Body of pancreas (tissue), 4 donors: ENCODE measurements around the gene PRKG1. TPM values are rescaled to one million over a fixed set of nuclear protein-coding genes. Genes with fewer than 3 reads are reported as not detected.

Experiments
- ATAC-seq: fragments of 150-250 bp; one replicate; pipeline ENCODE4 v1.9.1; 2016
- DNase-seq, 4 donors: peaks; one replicate each; pipeline ENCODE4 v3.0.0-alpha.2; 2019
- H3K27ac ChIP-seq, 4 donors: fragments of 200-600 bp; sonication (generic); 1 replicate in 3 of 4; 2 replicates in 1 of 4; pipeline versions ENCODE4 v1.5.1 to v1.6.1; 2016 to 2019; ENCODE audit warnings: mild to moderate bottlenecking in 1 of 4, mixed read lengths in 1 of 4, moderate library complexity in 1 of 4
- H3K27me3 ChIP-seq, 2 donors: fragments of 200-600 bp; sonication (generic); one replicate each; pipeline ENCODE4 v1.6.0; 2016; ENCODE audit warnings: mild to moderate bottlenecking in 1 of 2
- H3K36me3 ChIP-seq, 2 donors: fragments of 200-600 bp; sonication (generic); replicated peaks in 1 of 2; 2 replicates each; pipeline ENCODE4 v1.5.1; 2016; ENCODE audit warnings: low read depth in 2 of 2; ENCODE audit not compliant: insufficient read depth in 1 of 2
- H3K4me1 ChIP-seq: fragments of 200-600 bp; sonication (generic); one replicate; pipeline ENCODE4 v1.6.0; 2016
- H3K4me3 ChIP-seq, 2 donors: fragments of 200-600 bp; sonication (generic); 1 replicate in 1 of 2; 2 replicates in 1 of 2; pipeline ENCODE4 v1.5.1; 2016 to 2019
- H3K9me3 ChIP-seq, 3 donors: fragments of 200-600 bp; sonication (generic); 1 replicate in 2 of 3; 2 replicates in 1 of 3; pipeline ENCODE4 v1.5.1; 2016
- POLR2A ChIP-seq, 3 donors: fragments of 450-650 bp; IDR thresholded peaks; one replicate each; pipeline ENCODE4 v1.6.1; 2016; ENCODE audit warnings: antibody characterized with exemption in 3 of 3, mild to moderate bottlenecking in 2 of 3
- WGBS, 2 donors: methylation state at CpG; one replicate each; pipeline ENCODE4 v1.1.5; 2017; 5-methylcytosine and 5-hydroxymethylcytosine counted together
- intact Hi-C: fragments of 100-400 bp; cut with DNase I; formaldehyde crosslinking; loops from one replicate; pipeline ENCODE4 v1.15.1; 2023
- total RNA-seq, 2 donors: library from RNA; depleted of rRNA; stranded (reverse); fragments of >200 nt; gene quantifications; one replicate each; pipeline ENCODE4 v1.1.0, GENCODE V29; 2016
- TF ChIP-seq, protein P1 (sequence below), 7 experiments: fragments of 450-650 bp in 4 of 7; fragments of 200-600 bp in 3 of 7; sonication (generic) in 3 of 7; IDR thresholded peaks; one replicate each; pipeline ENCODE4 v1.5.1; 2016 to 2019; ENCODE audit warnings: antibody characterized with exemption in 7 of 7

Gene PRKG1
- total RNA-seq, 2 donors from 2014 or later = 14.2 to 18.9 TPM

DNA sequence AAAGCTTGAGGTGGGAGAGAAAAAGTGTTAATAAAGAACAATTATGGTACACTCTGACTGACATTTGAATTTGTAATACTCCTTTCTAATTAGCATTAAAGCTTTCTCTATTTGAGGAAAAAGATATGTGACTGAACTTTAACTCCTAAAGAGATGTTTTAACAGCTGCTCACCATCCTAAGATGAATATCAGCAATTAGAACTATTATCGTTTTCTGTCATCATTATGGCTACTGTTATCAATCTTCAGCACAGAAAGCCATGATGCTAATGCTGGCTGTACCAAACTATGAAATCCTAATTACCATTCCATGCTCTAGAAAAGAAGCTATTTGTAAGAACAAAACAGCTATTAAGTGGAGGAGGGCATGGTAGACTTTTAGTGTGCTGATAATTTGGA is 853.9 kb downstream of the PRKG1 start:
- intact Hi-C loops = no loop called here
- H3K9me3 ChIP-seq = no peaks in the 10 kb centered on the region
- no peak for ATAC-seq
- no peaks in the 10 kb centered on the region for H3K36me3 ChIP-seq
- no peak overlapping the region for H3K4me3 ChIP-seq
- no peak for DNase-seq
- WGBS, 2 donors = 17 to 38% methylated on average over 1 of the region's 1 CpG
- no peak overlapping the region for H3K27ac ChIP-seq
- no peaks in the 10 kb centered on the region for H3K4me1 ChIP-seq
- no peaks in the 10 kb centered on the region for H3K27me3 ChIP-seq
- TF ChIP-seq, protein P1, sequence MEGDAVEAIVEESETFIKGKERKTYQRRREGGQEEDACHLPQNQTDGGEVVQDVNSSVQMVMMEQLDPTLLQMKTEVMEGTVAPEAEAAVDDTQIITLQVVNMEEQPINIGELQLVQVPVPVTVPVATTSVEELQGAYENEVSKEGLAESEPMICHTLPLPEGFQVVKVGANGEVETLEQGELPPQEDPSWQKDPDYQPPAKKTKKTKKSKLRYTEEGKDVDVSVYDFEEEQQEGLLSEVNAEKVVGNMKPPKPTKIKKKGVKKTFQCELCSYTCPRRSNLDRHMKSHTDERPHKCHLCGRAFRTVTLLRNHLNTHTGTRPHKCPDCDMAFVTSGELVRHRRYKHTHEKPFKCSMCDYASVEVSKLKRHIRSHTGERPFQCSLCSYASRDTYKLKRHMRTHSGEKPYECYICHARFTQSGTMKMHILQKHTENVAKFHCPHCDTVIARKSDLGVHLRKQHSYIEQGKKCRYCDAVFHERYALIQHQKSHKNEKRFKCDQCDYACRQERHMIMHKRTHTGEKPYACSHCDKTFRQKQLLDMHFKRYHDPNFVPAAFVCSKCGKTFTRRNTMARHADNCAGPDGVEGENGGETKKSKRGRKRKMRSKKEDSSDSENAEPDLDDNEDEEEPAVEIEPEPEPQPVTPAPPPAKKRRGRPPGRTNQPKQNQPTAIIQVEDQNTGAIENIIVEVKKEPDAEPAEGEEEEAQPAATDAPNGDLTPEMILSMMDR (IDR thresholded peaks at IDR 0.05) = no peak
- TF ChIP-seq POLR2A (IDR thresholded peaks at IDR 0.05) = no peak

DNA sequence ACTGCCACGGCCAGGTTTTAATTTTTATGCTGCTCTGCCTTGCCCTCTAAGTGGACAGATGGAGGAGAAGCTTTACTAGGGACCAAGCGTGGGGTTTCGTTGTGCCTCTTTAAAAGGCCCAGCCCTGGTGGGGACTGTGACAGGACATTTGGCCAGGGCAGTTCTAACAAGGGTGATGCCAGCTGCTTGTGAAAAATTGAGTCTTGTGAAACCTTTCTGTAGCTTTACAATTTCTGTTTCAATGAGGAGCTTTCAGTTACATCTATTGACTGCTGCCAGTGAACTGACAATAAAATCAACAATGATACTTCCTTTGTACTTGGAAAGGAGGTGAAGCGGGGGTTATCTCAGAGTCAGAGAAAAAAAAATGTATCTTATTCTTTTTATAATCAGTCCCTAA is 858.2 kb downstream of the PRKG1 start:
- Histone ChIP-seq H3K27me3 (no peaks in the 10 kb centered on the region), H3K4me1 (no peaks in the 10 kb centered on the region), H3K36me3 (no peaks in the 10 kb centered on the region), H3K9me3 (no peaks in the 10 kb centered on the region), H3K27ac (no peak overlapping the region), H3K4me3 (no peak overlapping the region)
- no peak for TF ChIP-seq POLR2A (IDR thresholded peaks at IDR 0.05)
- TF ChIP-seq, protein P1 (IDR thresholded peaks at IDR 0.05) = no peak
- ATAC-seq = no peak
- DNase-seq = no peak
- WGBS, 2 donors = 84 to 93% methylated on average over 4 of the region's 4 CpGs
- intact Hi-C loops = no loop called here

DNA sequence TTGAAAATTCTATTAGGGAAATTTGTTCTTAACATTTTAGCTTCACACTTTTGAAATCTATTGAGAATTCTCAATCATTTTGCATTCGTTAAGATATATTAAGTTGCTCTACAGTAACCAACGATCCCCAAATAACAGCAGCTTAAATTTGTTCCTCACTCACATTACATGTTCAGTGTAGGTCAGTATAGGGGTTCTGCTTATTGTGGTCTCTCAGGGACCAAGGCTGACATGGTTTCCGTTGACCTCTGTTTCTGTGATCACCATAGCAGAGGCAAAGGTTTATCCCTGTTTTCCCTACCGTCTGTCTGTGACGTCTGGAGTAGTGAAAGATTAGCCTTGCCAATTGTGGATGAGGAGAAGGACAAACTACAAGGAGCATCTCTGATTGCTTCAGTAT is 860.1 kb downstream of the PRKG1 start:
- Histone ChIP-seq H3K36me3 (no peaks in the 10 kb centered on the region), H3K9me3 (no peaks in the 10 kb centered on the region), H3K27ac (no peak overlapping the region), H3K4me3 (no peak overlapping the region), H3K27me3 (no peaks in the 10 kb centered on the region), H3K4me1 (no peaks in the 10 kb centered on the region)
- DNase-seq (no peak), ATAC-seq (no peak)
- intact Hi-C loops = no loop called here
- 81 to 85% methylated on average over 5 of the region's 5 CpGs for WGBS, 2 donors
- TF ChIP-seq, protein P1 (IDR thresholded peaks at IDR 0.05) = no peak

DNA sequence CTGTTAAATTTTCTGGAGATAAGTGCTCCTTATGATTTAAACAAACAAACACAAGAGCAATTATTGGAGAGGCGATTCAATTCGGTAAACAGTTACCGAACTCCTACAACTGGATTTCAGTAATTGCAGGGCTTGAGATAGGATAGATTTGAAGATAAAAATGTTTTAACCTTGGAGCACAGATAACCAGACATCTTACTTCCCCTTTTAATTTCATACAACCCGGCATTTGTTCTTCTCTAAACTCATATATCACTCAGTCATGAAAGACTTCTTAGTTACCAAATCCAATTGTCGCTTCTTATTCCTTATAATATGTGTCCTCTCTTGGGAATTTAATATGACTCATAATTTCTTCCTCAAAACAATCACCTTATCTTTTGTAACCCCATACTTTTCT is 861.1 kb downstream of the PRKG1 start:
- H3K27ac ChIP-seq = no peak overlapping the region
- H3K27me3 ChIP-seq = no peaks in the 10 kb centered on the region
- intact Hi-C loops = no loop called here
- no peaks in the 10 kb centered on the region for H3K36me3 ChIP-seq
- no peak for ATAC-seq
- H3K4me3 ChIP-seq = no peak overlapping the region
- no peak for DNase-seq
- H3K4me1 ChIP-seq = no peaks in the 10 kb centered on the region
- WGBS, 2 donors = 43 to 54% methylated on average over 5 of the region's 5 CpGs
- TF ChIP-seq, protein P1 (IDR thresholded peaks at IDR 0.05) = no peak
- TF ChIP-seq POLR2A (IDR thresholded peaks at IDR 0.05) = no peak
- no peaks in the 10 kb centered on the region for H3K9me3 ChIP-seq

DNA sequence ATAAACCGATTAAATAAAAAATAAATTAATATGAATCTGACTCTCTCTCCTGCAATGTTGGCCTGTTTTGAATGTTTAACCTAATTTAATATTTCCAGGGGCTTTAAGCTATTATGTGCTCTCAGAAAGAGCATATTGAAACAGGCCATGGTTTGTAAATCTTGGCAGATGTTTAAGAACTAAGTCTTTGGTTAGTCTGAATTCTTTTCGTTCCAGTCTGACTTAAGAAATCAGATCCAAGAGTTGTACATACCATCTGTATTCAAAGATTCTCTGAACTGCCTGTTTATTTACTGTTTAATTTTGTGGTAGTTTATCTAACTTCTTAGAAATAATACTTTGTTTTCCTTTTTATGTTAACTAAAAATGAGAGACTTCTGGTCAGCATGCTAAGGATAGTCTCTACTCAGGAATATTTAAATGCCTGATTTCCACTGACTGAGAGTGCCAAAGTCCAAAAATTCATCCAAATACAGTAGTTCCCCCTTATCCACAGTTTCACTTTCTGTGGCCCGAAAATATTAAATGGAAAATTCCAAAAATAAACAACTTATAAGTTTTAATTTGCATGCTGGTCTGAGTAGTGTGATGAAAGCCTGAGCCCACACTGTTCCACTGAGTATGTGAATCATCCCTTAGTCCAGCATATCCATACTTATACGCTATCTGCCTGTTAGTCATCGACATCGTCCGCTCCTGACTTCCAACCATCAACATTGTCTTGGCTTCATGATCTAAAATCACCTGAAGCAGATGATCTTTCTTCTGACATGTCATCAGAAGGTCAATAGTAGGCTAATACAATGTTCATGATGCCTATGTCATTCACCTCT is 863.2 kb downstream of the PRKG1 start:
- H3K4me1 ChIP-seq = no peaks in the 10 kb centered on the region
- no peak overlapping the region for H3K27ac ChIP-seq
- H3K4me3 ChIP-seq = no peak overlapping the region
- no peak for DNase-seq
- H3K27me3 ChIP-seq = no peaks in the 10 kb centered on the region
- WGBS, 2 donors = 83% methylated on average over 7 of the region's 7 CpGs
- no peaks in the 10 kb centered on the region for H3K36me3 ChIP-seq
- H3K9me3 ChIP-seq = no peaks in the 10 kb centered on the region
- TF ChIP-seq, protein P1 (IDR thresholded peaks at IDR 0.05) = no peak
- TF ChIP-seq POLR2A (IDR thresholded peaks at IDR 0.05) = no peak
- no peak for ATAC-seq
- intact Hi-C loops = no loop called here
